OCI-LY7 (cell line): ENCODE data around the gene MAP4K2. TPM values are rescaled to one million over a fixed set of nuclear protein-coding genes. Genes with fewer than 3 reads are reported as not detected.

Experiments
- BruUV-seq: library from RNA; stranded (reverse); fragments of 400-500 nt; replicated peaks from 2 replicates; lab custom pipeline; 2021; lab: Mats Ljungman, UMichigan
- CTCF ChIA-PET: fragments of 300-600 bp; sonication (Branson Sonifier 250); formaldehyde crosslinking; loops from one replicate; lab custom pipeline; 2022; ENCODE audit warnings: antibody characterized with exemption; ENCODE audit not compliant: unreplicated experiment; lab: Charles Lee
- POLR2A ChIA-PET: fragments of 300-600 bp; sonication (Branson Sonifier 250); formaldehyde crosslinking; loops from one replicate; lab custom pipeline; 2022; ENCODE audit warnings: antibody characterized with exemption; lab: Charles Lee
- DNase-seq: peaks from one replicate; pipeline ENCODE4 v3.0.0-alpha.2; 2015; ENCODE audit warnings: low spot score
- H2AFZ ChIP-seq: fragments of 200-600 bp; sonication (generic), shearing (Covaris generic); 2 replicates; pipeline ENCODE4 v1.6.1; 2014; ENCODE audit warnings: mild to moderate bottlenecking, antibody characterized with exemption, low read length, moderate library complexity
- H3K27ac ChIP-seq: fragments of 200-600 bp; sonication (generic); 2 replicates; pipeline ENCODE4 v1.5.1; 2014; ENCODE audit warnings: mixed run types, low read depth, mild to moderate bottlenecking, moderate library complexity, low read length, inconsistent platforms; ENCODE audit not compliant: poor library complexity, severe bottlenecking
- H3K36me3 ChIP-seq: fragments of 200-600 bp; sonication (generic); 2 replicates; pipeline ENCODE4 v1.6.1; 2014; ENCODE audit warnings: mild to moderate bottlenecking, antibody characterized with exemption, low read length, moderate library complexity, mixed read lengths; ENCODE audit not compliant: insufficient read depth
- H3K4me1 ChIP-seq: fragments of 200-600 bp; sonication (generic); 2 replicates; pipeline ENCODE4 v1.5.1; 2014; ENCODE audit warnings: mild to moderate bottlenecking, low read length; ENCODE audit not compliant: insufficient read depth, poor library complexity, severe bottlenecking
- H3K4me2 ChIP-seq: fragments of 200-600 bp; sonication (generic); 2 replicates; pipeline ENCODE4 v1.6.1; 2014; ENCODE audit warnings: mild to moderate bottlenecking, low read length
- H3K4me3 ChIP-seq: fragments of 200-600 bp; sonication (generic); 2 replicates; pipeline ENCODE4 v1.5.1; 2014; ENCODE audit warnings: mild to moderate bottlenecking, low read depth, low read length; ENCODE audit not compliant: poor library complexity, severe bottlenecking
- H3K79me2 ChIP-seq: fragments of 200-600 bp; sonication (generic); 2 replicates; pipeline ENCODE4 v1.6.1; 2016; ENCODE audit warnings: low read depth, mild to moderate bottlenecking, low read length, moderate library complexity, mixed read lengths; ENCODE audit not compliant: insufficient read depth
- H3K9me2 ChIP-seq: fragments of 200-600 bp; sonication (generic); 2 replicates; pipeline ENCODE4 v1.6.1; 2016; ENCODE audit warnings: mild to moderate bottlenecking, low read length, mixed read lengths; ENCODE audit not compliant: insufficient read depth
- H3K9me3 ChIP-seq: fragments of 200-600 bp; sonication (generic); 2 replicates; pipeline ENCODE4 v1.6.1; 2014; ENCODE audit warnings: mild to moderate bottlenecking, mixed run types, low read length, mixed read lengths
- H4K20me1 ChIP-seq: fragments of 200-600 bp; sonication (generic); 2 replicates; pipeline ENCODE4 v1.6.1; 2014; ENCODE audit warnings: mild to moderate bottlenecking, antibody characterized with exemption, low read length, moderate library complexity, mixed read lengths; ENCODE audit not compliant: insufficient read depth
- EZH2phosphoT487 ChIP-seq: fragments of 200-600 bp; sonication (generic); IDR thresholded peaks from 2 replicates; pipeline ENCODE4 v1.6.1; 2018; ENCODE audit warnings: low read depth, borderline replicate concordance, mild to moderate bottlenecking, mixed run types, antibody characterized with exemption, low read length, moderate library complexity, mixed read lengths
- intact Hi-C: fragments of 100-400 bp; cut with micrococcal nuclease; formaldehyde crosslinking; loops from one replicate; pipeline ENCODE4 v1.10.0; 2022; ENCODE audit not compliant: unreplicated experiment
- total RNA-seq, 2 experiments: library from RNA; depleted of rRNA in 1 of 2; stranded (reverse); fragments of >200 nt in 1 of 2; shearing (Covaris generic) in 1 of 2; gene quantifications; 2 replicates each; pipeline ENCODE4 v1.2.3, GENCODE V29; 2014 to 2022
- TF ChIP-seq, protein P1 (sequence below): fragments of 200-600 bp; sonication (generic); conservative IDR thresholded peaks from 2 replicates; pipeline ENCODE4 v1.5.1; 2014; ENCODE audit warnings: mild to moderate bottlenecking, antibody characterized with exemption, low read length, moderate library complexity, mixed read lengths

Gene MAP4K2
- total RNA-seq, 2 experiments from 2014 or later, result 110 to 115 TPM

DNA sequence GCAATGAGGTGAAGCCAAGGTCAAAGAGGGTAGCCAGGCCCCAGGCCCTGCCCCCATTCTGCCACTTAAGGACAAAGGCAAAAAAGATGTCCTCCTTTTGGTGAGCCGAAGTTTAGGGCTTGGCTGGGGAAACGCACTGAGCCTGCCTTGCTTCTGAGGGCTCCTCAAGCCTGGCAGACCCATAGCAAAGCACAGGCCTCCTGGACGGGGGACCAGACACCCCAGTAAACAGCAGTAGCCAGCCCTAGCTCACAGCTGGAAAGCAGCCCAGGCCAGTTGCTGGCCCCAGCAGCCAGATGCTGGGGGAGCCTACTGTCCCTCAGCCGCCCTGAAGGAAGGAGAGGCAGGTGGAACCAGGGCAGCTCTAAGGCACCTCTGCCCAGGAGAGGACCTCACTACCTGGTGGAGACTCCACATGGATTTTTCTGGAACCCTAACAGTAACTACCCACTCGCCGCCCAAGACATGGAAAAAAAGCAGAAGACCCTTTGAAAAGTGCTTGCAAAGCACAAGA is 39.4 kb downstream of the MAP4K2 start:
- no peak for DNase-seq
- peak overlapping the region; percentile 30; the same call in 1 of the 2 replicates for H3K4me2 ChIP-seq
- H3K79me2 ChIP-seq, result peaks cover 20% of the 10 kb centered on the region; the same call in 1 of the 2 replicates
- no TSS peak for BruUV-seq
- H3K27ac ChIP-seq, result peak overlapping the region; percentile 66
- H2AFZ ChIP-seq, result no peak overlapping the region
- no peak overlapping the region for H3K4me3 ChIP-seq
- ChIA-PET CTCF (interaction anchor here (0.5 to 0.7 kb wide), 2 partner anchors 96 to 108 kb away, joined by 3 read pairs; no protein-coding TSS in a partner anchor), POLR2A (interaction anchor here (1.0 to 3.1 kb wide), 5 partner anchors 8 to 21 kb away, joined by 3 to 15 read pairs (median 9); partner anchors contain the start of gene SF1)
- H3K4me1 ChIP-seq, result peaks cover 53% of the 10 kb centered on the region
- no peaks in the 10 kb centered on the region for H3K9me2 ChIP-seq
- H4K20me1 ChIP-seq, result peaks cover 22% of the 10 kb centered on the region
- intact Hi-C loops, result loop anchor here (1.0 kb wide), 1 partner anchor 20 kb away; no protein-coding TSS in a partner anchor
- no peaks in the 10 kb centered on the region for H3K9me3 ChIP-seq
- no peak for TF ChIP-seq EZH2phosphoT487
- TF ChIP-seq, protein P1, sequence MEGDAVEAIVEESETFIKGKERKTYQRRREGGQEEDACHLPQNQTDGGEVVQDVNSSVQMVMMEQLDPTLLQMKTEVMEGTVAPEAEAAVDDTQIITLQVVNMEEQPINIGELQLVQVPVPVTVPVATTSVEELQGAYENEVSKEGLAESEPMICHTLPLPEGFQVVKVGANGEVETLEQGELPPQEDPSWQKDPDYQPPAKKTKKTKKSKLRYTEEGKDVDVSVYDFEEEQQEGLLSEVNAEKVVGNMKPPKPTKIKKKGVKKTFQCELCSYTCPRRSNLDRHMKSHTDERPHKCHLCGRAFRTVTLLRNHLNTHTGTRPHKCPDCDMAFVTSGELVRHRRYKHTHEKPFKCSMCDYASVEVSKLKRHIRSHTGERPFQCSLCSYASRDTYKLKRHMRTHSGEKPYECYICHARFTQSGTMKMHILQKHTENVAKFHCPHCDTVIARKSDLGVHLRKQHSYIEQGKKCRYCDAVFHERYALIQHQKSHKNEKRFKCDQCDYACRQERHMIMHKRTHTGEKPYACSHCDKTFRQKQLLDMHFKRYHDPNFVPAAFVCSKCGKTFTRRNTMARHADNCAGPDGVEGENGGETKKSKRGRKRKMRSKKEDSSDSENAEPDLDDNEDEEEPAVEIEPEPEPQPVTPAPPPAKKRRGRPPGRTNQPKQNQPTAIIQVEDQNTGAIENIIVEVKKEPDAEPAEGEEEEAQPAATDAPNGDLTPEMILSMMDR, result no peak
- peaks cover 67% of the 10 kb centered on the region for H3K36me3 ChIP-seq

- TF ChIP-seq, protein P1, result no peak
- H3K27ac ChIP-seq, result peak overlapping the region; percentile 66
- no TSS peak for BruUV-seq
- intact Hi-C loops, result loop anchor here (1.0 kb wide), 1 partner anchor 20 kb away; no protein-coding TSS in a partner anchor
- POLR2A ChIA-PET, result interaction anchor here (1.7 to 3.1 kb wide), 4 partner anchors 9 to 16 kb away, joined by 8 to 15 read pairs (median 9); partner anchors contain the start of gene SF1
- H3K4me3 ChIP-seq, result no peak overlapping the region
- peaks cover 60% of the 10 kb centered on the region for H3K36me3 ChIP-seq
- peaks cover 18% of the 10 kb centered on the region for H4K20me1 ChIP-seq
- H3K4me2 ChIP-seq, result peak overlapping the region; percentile 30; the same call in 1 of the 2 replicates
- CTCF ChIA-PET, result interaction anchor here (0.5 kb wide), 3 partner anchors 15 to 96 kb away, joined by 3 read pairs; partner anchors contain the start of gene SF1
- no peaks in the 10 kb centered on the region for H3K9me2 ChIP-seq
- peaks cover 49% of the 10 kb centered on the region for H3K4me1 ChIP-seq
- peaks cover 13% of the 10 kb centered on the region; the same call in 1 of the 2 replicates for H3K79me2 ChIP-seq
- no peak overlapping the region for H2AFZ ChIP-seq
- H3K9me3 ChIP-seq, result no peaks in the 10 kb centered on the region
- DNase-seq, result peak; percentile 77
Observed at GRCh38 chr11:64762674-64763525, 40.1 kb downstream of the MAP4K2 start.
